Kidney (tissue), 14 donors: ENCODE measurements around the gene CHST1. TPM values are rescaled to one million over a fixed set of nuclear protein-coding genes. Genes with fewer than 3 reads are reported as not detected.

Source experiments
- DNase-seq, 5 donors: peaks; one replicate each; pipeline ENCODE4 v3.0.0-alpha.2; 2013 to 2020
- FAIRE-seq: peaks from 2 replicates; lab custom pipeline; 2012; peaks lifted over from hg19 to GRCh38; lab: Jason Lieb, UNC
- H3K27ac ChIP-seq, 2 donors: one replicate each; pipeline ENCODE4 v1.7.0; 2013; ENCODE audit warnings: low read depth in 2 of 2, low read length in 2 of 2, inconsistent platforms in 1 of 2
- H3K27me3 ChIP-seq: one replicate; pipeline ENCODE4 v1.7.1; 2013; ENCODE audit warnings: low read length, inconsistent platforms; ENCODE audit not compliant: control insufficient read depth, insufficient read depth
- H3K36me3 ChIP-seq, 3 donors: one replicate each; pipeline versions ENCODE4 v1.7.0 to v1.7.1; 2013; ENCODE audit warnings: low read length in 3 of 3, control low read depth in 1 of 3, inconsistent platforms in 1 of 3; ENCODE audit not compliant: insufficient read depth in 3 of 3, control insufficient read depth in 2 of 3
- H3K4me1 ChIP-seq, 3 donors: one replicate each; pipeline versions ENCODE4 v1.7.0 to v1.7.1; 2013; ENCODE audit warnings: low read length in 3 of 3, inconsistent platforms in 1 of 3, low read depth in 1 of 3; ENCODE audit not compliant: control insufficient read depth in 2 of 3, insufficient read depth in 2 of 3
- H3K4me3 ChIP-seq, 3 donors: one replicate each; pipeline versions ENCODE4 v1.7.0 to v1.8.1; 2013; ENCODE audit warnings: low read length in 3 of 3, control low read depth in 1 of 3, inconsistent platforms in 1 of 3
- H3K9ac ChIP-seq, 3 donors: one replicate each; pipeline versions ENCODE4 v1.7.0 to v1.7.1; 2013; ENCODE audit warnings: low read length in 3 of 3, control low read depth in 1 of 3, inconsistent platforms in 1 of 3
- H3K9me3 ChIP-seq, 3 donors: one replicate each; pipeline versions ENCODE4 v1.7.0 to v1.7.1; 2013; ENCODE audit warnings: low read length in 3 of 3, control low read depth in 1 of 3, inconsistent platforms in 1 of 3; ENCODE audit not compliant: control insufficient read depth in 2 of 3, insufficient read depth in 1 of 3
- CTCF ChIP-seq: IDR thresholded peaks from 3 replicates; pipeline ENCODE4 v1.5.1; 2012; ENCODE audit warnings: mild to moderate bottlenecking, moderate library complexity, borderline replicate concordance; ENCODE audit not compliant: insufficient read depth; ENCODE audit errors: extremely low read depth
- intact Hi-C: fragments of 100-400 bp; cut with DNase I; formaldehyde crosslinking; loops from one replicate; pipeline ENCODE4 v1.11.1; 2022
- polyA plus RNA-seq: library from polyadenylated mRNA; stranded (reverse); fragments of 350-450 nt; fragmentation: Illumina TruSeq; extraction: RNeasy Lipid Tissue Mini Kit (QIAGEN cat#74804); gene quantifications from one replicate; pipeline ENCODE4 v1.2.3, GENCODE V29; 2014; ENCODE audit warnings: low read depth, low replicate concordance; ENCODE audit not compliant: insufficient read depth
- total RNA-seq: library from RNA; stranded (reverse); fragmentation: NEBNext Ultra II Directional; extraction: Animal tissue kit (Norgen Biotek cat#: 25700); gene quantifications from one replicate; pipeline ENCODE4 v1.2.1, GENCODE V29; 2021
- donor health status: control.
- donor health status: control.
- donor health status: control.
- donor health status: control.
- donor health status: control.
- donor health status: DM: yes; HTN: yes; CAD: no.
- donor health status: Normal renal cell carcinoma (clear cell type).

The CHST1 gene
- total and polyA plus RNA-seq, 2 donors from 2014 or later = 2.8 to 2.9 TPM

DNA sequence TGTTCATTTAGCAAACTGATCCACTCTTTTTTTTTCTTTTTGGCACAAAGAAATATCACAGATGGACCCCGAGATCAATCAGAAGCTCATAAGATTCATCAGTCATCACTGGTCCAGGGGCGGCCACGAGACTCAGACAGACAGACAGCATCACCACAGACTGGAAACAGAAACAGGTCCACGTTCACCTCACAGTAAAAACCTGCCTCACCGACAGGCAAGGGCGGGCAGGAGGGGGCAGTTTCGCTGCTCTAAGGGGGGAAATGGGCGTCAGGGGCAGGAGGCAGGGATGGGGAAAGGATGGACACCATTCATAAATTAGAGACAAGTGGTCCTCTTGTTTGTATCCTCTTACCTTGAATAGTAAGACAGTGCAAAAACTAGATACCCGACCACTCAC lies 16.5 kb downstream of the CHST1 start:
- H3K9ac ChIP-seq = no peak overlapping the region
- TF ChIP-seq CTCF = no peak
- H3K4me1 ChIP-seq = no peaks in the 10 kb centered on the region
- no peaks in the 10 kb centered on the region for H3K36me3 ChIP-seq
- FAIRE-seq (no peak), DNase-seq (no peak)
- H3K4me3 ChIP-seq = no peak overlapping the region
- H3K27ac ChIP-seq = no peak overlapping the region
- no peaks in the 10 kb centered on the region for H3K27me3 ChIP-seq
- H3K9me3 ChIP-seq = no peaks in the 10 kb centered on the region
- intact Hi-C loops = no loop called here

DNA sequence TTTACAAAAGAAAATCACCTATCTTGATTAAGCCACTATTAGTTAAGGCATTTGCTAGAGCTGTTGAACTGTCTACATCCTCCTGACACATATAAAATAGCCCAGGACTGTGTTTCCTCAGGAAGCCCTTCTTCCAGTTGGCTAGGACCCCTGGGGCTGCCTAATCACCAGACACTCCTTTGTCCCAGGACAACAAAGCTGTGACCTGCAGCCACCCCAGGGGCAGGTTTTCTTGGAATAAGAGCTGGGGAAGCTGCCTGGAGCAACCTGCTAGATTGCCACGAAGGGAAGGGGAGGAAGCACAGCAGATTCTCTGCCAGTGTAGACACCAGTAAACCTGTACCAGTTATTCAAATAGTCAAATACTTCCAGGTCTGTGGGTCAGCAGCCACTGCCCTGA lies 17.6 kb downstream of the CHST1 start:
- Histone ChIP-seq H3K27me3 (no peaks in the 10 kb centered on the region), H3K36me3 (no peaks in the 10 kb centered on the region), H3K4me3 (no peak overlapping the region), H3K9ac (no peak overlapping the region), H3K27ac (no peak overlapping the region), H3K9me3 (no peaks in the 10 kb centered on the region), H3K4me1 (no peaks in the 10 kb centered on the region)
- intact Hi-C loops = no loop called here
- TF ChIP-seq CTCF = no peak
- FAIRE-seq = no peak
- DNase-seq = no peak

- H3K36me3 ChIP-seq = no peaks in the 10 kb centered on the region
- no peaks in the 10 kb centered on the region for H3K4me1 ChIP-seq
- FAIRE-seq (no peak), DNase-seq (no peak)
- intact Hi-C loops = no loop called here
- H3K9me3 ChIP-seq = no peaks in the 10 kb centered on the region
- H3K4me3 ChIP-seq = no peak overlapping the region
- no peak overlapping the region for H3K27ac ChIP-seq
- H3K27me3 ChIP-seq = no peaks in the 10 kb centered on the region
- H3K9ac ChIP-seq = no peak overlapping the region
- TF ChIP-seq CTCF = no peak
These were observed 18.1 kb downstream of the CHST1 start for GRCh38 chr11:45647329-45647728.

- Histone ChIP-seq H3K9ac (no peak overlapping the region), H3K36me3 (no peaks in the 10 kb centered on the region), H3K27ac (no peak overlapping the region), H3K27me3 (no peaks in the 10 kb centered on the region), H3K4me3 (no peak overlapping the region), H3K9me3 (no peaks in the 10 kb centered on the region), H3K4me1 (no peaks in the 10 kb centered on the region)
- TF ChIP-seq CTCF = no peak
- DNase-seq (no peak), FAIRE-seq (no peak)
- intact Hi-C loops = no loop called here
These were observed 19.0 kb downstream of the CHST1 start for GRCh38 chr11:45646275-45646927.
